H1 (cell line): ENCODE results near the gene SLC25A4. TPM values are rescaled to one million over a fixed set of nuclear protein-coding genes. Genes with fewer than 3 reads are reported as not detected.

Source experiments
- ASH2L ChIP-seq: fragments of 200-600, 300-600 bp; sonication (generic); IDR thresholded peaks from one replicate; pipeline ENCODE4 v1.7.1; 2017; ENCODE audit warnings: low read length
- BCL11A ChIP-seq, 2 experiments: IDR thresholded peaks; one replicate each; pipeline ENCODE4 v1.6.1; 2011; ENCODE audit warnings: low read depth in 2 of 2, low read length in 2 of 2, mild to moderate bottlenecking in 2 of 2
- CREB1 ChIP-seq: IDR thresholded peaks from 2 replicates; pipeline ENCODE4 v1.6.1; 2012; ENCODE audit warnings: inconsistent platforms
- CTBP2 ChIP-seq: IDR thresholded peaks from 2 replicates; pipeline ENCODE4 v1.7.0; 2011; ENCODE audit warnings: borderline replicate concordance, mild to moderate bottlenecking, moderate library complexity, mixed read lengths, low read length; ENCODE audit not compliant: insufficient read depth, insufficient read length
- FOSL1 ChIP-seq: IDR thresholded peaks from 2 replicates; pipeline ENCODE4 v1.6.1; 2011; ENCODE audit warnings: mild to moderate bottlenecking, low read depth, low read length, moderate library complexity; ENCODE audit not compliant: insufficient read depth
- GABPA ChIP-seq: IDR thresholded peaks from 2 replicates; pipeline ENCODE4 v1.6.1; 2011; ENCODE audit warnings: mild to moderate bottlenecking, low read length, moderate library complexity, borderline replicate concordance; ENCODE audit not compliant: insufficient read depth
- HDAC2 ChIP-seq, 2 experiments: fragments of 300-600 bp in 1 of 2; sonication (generic) in 1 of 2; IDR thresholded peaks; 2 replicates each; pipeline ENCODE4 v1.6.1; 2011 to 2012; ENCODE audit warnings: low read depth in 2 of 2, low read length in 2 of 2, mild to moderate bottlenecking in 2 of 2, moderate library complexity in 2 of 2, borderline replicate concordance in 1 of 2, inconsistent platforms in 1 of 2
- JUND ChIP-seq: IDR thresholded peaks from 2 replicates; pipeline ENCODE4 v1.6.1; 2011; ENCODE audit warnings: mild to moderate bottlenecking, improper control_type of control experiment, low read length
- KDM4A ChIP-seq: IDR thresholded peaks from one replicate; pipeline ENCODE4 v1.7.1; 2012; ENCODE audit warnings: low read depth, mild to moderate bottlenecking, moderate library complexity, low read length, inconsistent platforms; ENCODE audit not compliant: severe bottlenecking
- NANOG ChIP-seq: IDR thresholded peaks from 2 replicates; pipeline ENCODE4 v1.6.1; 2011; ENCODE audit warnings: low read length, low read depth, mild to moderate bottlenecking, inconsistent platforms; ENCODE audit not compliant: insufficient read depth, poor library complexity, severe bottlenecking
- POU5F1 ChIP-seq: IDR thresholded peaks from 2 replicates; pipeline ENCODE4 v1.6.1; 2011; ENCODE audit warnings: low read depth, mild to moderate bottlenecking, low read length, moderate library complexity
- SAP30 ChIP-seq: fragments of 300-600 bp; sonication (generic); IDR thresholded peaks from 2 replicates; pipeline ENCODE4 v1.7.1; 2012; ENCODE audit warnings: low read length, moderate library complexity, mild to moderate bottlenecking, inconsistent platforms; ENCODE audit not compliant: insufficient read depth, insufficient replicate concordance
- SIX5 ChIP-seq: IDR thresholded peaks from 2 replicates; pipeline ENCODE4 v1.6.1; 2011; ENCODE audit warnings: mild to moderate bottlenecking, low read depth, low read length
- SP1 ChIP-seq: IDR thresholded peaks from 2 replicates; pipeline ENCODE4 v1.6.1; 2011; ENCODE audit warnings: low read depth, low read length
- TEAD4 ChIP-seq: IDR thresholded peaks from 2 replicates; pipeline ENCODE4 v1.6.1; 2012; ENCODE audit warnings: low read depth, low read length, inconsistent platforms, mixed read lengths
- polyA plus RNA-seq, 7 experiments: library from polyadenylated mRNA; depleted of rRNA in 3 of 7; stranded (reverse) in 5 of 7; unstranded in 2 of 7; fragments of >200 nt in 5 of 7; fragments of 200-250 nt in 2 of 7; gene quantifications; 1 replicate in 5 of 7; 2 replicates in 1 of 7; 4 replicates in 1 of 7; pipeline versions ENCODE4 v1.2.1 to v1.2.3, GENCODE V29; 2011 to 2013; ENCODE audit warnings: missing spikeins in 2 of 7, mixed read lengths in 2 of 7
- total RNA-seq: library from RNA; stranded (reverse); fragmentation: NEBNext Ultra II Directional; extraction: Animal tissue kit (Norgen Biotek cat#: 25700); gene quantifications from 2 replicates; pipeline ENCODE4 v1.2.1, GENCODE V29; 2021
- TF ChIP-seq, protein P1 (sequence below): IDR thresholded peaks from 2 replicates; pipeline ENCODE4 v1.6.1; 2012; ENCODE audit warnings: low read length, inconsistent platforms
- TF ChIP-seq, protein P2 (sequence below): IDR thresholded peaks from 2 replicates; pipeline ENCODE4 v1.6.1; 2012; ENCODE audit warnings: inconsistent platforms
- TF ChIP-seq, protein P3 (sequence below), 3 experiments: IDR thresholded peaks; 1 replicate in 2 of 3; 2 replicates in 1 of 3; pipeline versions ENCODE4 v1.5.1 to v1.6.1; 2011; ENCODE audit warnings: low read length in 3 of 3, mild to moderate bottlenecking in 3 of 3, inconsistent platforms in 2 of 3, low read depth in 1 of 3, moderate library complexity in 1 of 3; ENCODE audit not compliant: insufficient read depth in 1 of 3; ENCODE audit errors: control extremely low read depth in 1 of 3

SLC25A4 gene
- total and polyA plus RNA-seq, 2 of the 8 experiments (the other 6 are each of a cell fraction or from before 2014, with no cell fraction given) = 41.3 to 42.0 TPM

DNA sequence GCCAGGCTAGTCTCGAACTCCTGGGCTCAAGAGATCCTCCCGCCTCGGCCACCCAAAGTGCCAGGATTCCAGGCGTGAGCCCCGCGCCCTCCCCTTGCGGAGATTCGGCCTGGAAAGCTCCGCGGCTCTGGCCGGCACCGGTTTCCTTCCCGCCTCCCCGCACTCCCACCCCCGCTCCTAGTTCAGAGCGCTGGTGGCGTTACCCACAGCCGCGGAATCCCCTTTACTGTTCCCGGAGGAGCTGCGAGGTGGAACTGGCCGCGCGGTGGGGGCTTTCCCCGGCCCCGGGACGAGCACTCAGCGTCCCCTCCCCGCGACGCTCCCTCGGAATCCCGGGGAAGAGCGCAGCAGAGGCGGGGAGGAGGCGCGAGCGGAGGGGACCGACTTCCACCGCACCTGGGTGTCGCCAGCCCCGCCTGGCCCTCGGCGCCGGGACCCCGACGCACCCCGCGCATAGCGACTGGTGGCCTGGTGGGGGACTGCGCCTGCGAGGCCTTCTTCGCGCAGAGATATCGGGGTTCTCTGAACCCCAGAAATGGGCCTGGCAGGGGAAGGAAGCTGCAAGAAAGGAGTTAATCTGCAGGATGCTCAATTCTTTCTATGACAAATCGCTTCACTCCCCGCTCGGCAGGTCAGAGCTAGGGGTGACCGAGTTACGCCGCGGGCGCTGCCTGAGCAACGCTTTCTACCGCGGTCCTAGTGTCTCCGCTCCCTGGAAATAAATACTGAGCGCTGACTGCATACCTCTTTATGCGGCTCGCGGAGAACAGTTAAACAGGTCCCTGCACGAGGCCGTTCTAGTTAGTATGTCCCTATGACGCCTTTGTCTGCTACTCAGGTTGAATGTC lies 14.6 kb upstream of the SLC25A4 start (continued):
- TF ChIP-seq CTBP2 (no peak), NANOG (peak; percentile 2), HDAC2 (IDR thresholded peaks at IDR 0.05; ENCODE audit: borderline replicate concordance in 1 of 2, low read depth in 2 of 2, low read length in 2 of 2) (no peak; a peak in 1 of 4 replicates), ASH2L (peak; percentile 90), SP1 (no peak), BCL11A (IDR thresholded peaks at IDR 0.05; ENCODE audit: low read depth in 2 of 2, low read length in 2 of 2) (no peak), TEAD4 (0 out of 2 replicates have a peak, but pooled peaks have one; percentile 2), SIX5 (no peak), GABPA (no peak), CREB1 (peak; percentile 10; the same call in 1 of the 2 replicates), SAP30 (no peak), POU5F1 (no peak), JUND (no peak), FOSL1 (no peak), KDM4A (peak; percentile 46)
- TF ChIP-seq, protein P1, sequence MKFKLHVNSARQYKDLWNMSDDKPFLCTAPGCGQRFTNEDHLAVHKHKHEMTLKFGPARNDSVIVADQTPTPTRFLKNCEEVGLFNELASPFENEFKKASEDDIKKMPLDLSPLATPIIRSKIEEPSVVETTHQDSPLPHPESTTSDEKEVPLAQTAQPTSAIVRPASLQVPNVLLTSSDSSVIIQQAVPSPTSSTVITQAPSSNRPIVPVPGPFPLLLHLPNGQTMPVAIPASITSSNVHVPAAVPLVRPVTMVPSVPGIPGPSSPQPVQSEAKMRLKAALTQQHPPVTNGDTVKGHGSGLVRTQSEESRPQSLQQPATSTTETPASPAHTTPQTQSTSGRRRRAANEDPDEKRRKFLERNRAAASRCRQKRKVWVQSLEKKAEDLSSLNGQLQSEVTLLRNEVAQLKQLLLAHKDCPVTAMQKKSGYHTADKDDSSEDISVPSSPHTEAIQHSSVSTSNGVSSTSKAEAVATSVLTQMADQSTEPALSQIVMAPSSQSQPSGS = no peak
- TF ChIP-seq, protein P2, sequence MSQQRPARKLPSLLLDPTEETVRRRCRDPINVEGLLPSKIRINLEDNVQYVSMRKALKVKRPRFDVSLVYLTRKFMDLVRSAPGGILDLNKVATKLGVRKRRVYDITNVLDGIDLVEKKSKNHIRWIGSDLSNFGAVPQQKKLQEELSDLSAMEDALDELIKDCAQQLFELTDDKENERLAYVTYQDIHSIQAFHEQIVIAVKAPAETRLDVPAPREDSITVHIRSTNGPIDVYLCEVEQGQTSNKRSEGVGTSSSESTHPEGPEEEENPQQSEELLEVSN = peak; percentile 86
- TF ChIP-seq, protein P3, sequence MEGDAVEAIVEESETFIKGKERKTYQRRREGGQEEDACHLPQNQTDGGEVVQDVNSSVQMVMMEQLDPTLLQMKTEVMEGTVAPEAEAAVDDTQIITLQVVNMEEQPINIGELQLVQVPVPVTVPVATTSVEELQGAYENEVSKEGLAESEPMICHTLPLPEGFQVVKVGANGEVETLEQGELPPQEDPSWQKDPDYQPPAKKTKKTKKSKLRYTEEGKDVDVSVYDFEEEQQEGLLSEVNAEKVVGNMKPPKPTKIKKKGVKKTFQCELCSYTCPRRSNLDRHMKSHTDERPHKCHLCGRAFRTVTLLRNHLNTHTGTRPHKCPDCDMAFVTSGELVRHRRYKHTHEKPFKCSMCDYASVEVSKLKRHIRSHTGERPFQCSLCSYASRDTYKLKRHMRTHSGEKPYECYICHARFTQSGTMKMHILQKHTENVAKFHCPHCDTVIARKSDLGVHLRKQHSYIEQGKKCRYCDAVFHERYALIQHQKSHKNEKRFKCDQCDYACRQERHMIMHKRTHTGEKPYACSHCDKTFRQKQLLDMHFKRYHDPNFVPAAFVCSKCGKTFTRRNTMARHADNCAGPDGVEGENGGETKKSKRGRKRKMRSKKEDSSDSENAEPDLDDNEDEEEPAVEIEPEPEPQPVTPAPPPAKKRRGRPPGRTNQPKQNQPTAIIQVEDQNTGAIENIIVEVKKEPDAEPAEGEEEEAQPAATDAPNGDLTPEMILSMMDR (IDR thresholded peaks at IDR 0.05; ENCODE audit: control extremely low read depth in 1 of 3, insufficient read depth in 1 of 3, low read depth in 1 of 3, low read length in 3 of 3) = peak in 1 of 3 experiments; percentile 26; a peak in 1 of 4 replicates
